Parathyroid adenoma (tissue), 2 donors: ENCODE results near the gene GALNT10.
A peak's percentile ranks its signal among the peaks of the same experiment; 100 is the strongest.

Experiments
- H2AFZ ChIP-seq: fragments of 300-600 bp; sonication (generic); one replicate; pipeline ENCODE4 v1.7.0; 2017; ENCODE audit warnings: antibody characterized with exemption, mild to moderate bottlenecking
- H3K27ac ChIP-seq: fragments of 300-600 bp; sonication (generic); one replicate; pipeline ENCODE4 v1.7.0; 2017
- H3K27me3 ChIP-seq: fragments of 300-600 bp; sonication (generic); one replicate; pipeline ENCODE4 v1.7.0; 2017; ENCODE audit warnings: low read length; ENCODE audit not compliant: control insufficient read depth, insufficient read depth
- H3K36me3 ChIP-seq: fragments of 300-600 bp; sonication (generic); one replicate; pipeline ENCODE4 v1.7.0; 2017; ENCODE audit warnings: low read length; ENCODE audit not compliant: control insufficient read depth, insufficient read depth
- H3K4me1 ChIP-seq: fragments of 300-600 bp; sonication (generic); one replicate; pipeline ENCODE4 v1.7.0; 2017; ENCODE audit warnings: control low read depth
- H3K4me2 ChIP-seq: fragments of 300-600 bp; sonication (generic); one replicate; pipeline ENCODE4 v1.7.0; 2017; ENCODE audit warnings: low read length
- H3K4me3 ChIP-seq: fragments of 300-600 bp; sonication (generic); one replicate; pipeline ENCODE4 v1.7.0; 2017; ENCODE audit warnings: low read depth, low read length
- H3K79me2 ChIP-seq: fragments of 300-600 bp; sonication (generic); one replicate; pipeline ENCODE4 v1.7.0; 2017; ENCODE audit warnings: control low read depth
- H3K9ac ChIP-seq: fragments of 300-600 bp; sonication (generic); one replicate; pipeline ENCODE4 v1.7.0; 2017; ENCODE audit warnings: mild to moderate bottlenecking
- H3K9me3 ChIP-seq: fragments of 300-600 bp; sonication (generic); one replicate; pipeline ENCODE4 v1.7.0; 2017; ENCODE audit warnings: low read length; ENCODE audit not compliant: control insufficient read depth
- TF ChIP-seq, protein P1 (sequence below): fragments of 300-600 bp; sonication (generic); IDR thresholded peaks from one replicate; pipeline ENCODE4 v1.7.0; 2017; ENCODE audit warnings: antibody characterized with exemption, mild to moderate bottlenecking
- donor health status: primary hyperparathyroidism.

The GALNT10 gene

DNA sequence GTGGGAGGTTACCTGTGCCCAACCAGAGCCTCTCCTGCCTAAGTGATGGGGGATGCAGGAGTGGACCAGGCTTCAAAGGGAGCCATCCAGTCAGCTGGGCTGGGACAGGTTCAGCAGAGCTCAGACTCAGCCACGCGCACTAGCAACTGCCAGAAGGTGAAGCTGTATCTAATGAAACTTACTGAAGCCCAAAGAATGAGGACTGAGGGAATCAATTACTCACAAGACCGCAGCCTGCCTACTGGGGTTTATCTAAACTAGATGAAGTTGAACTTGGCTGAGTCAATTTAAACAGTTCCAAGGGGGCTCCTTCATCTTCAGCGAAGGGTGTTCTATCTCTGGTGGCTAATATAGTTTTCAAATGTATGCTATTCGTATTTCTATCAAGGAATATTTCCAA is 276.1 kb downstream of the GALNT10 start:
- H3K27me3 ChIP-seq = peaks cover 8% of the 10 kb centered on the region
- no peaks in the 10 kb centered on the region for H3K9me3 ChIP-seq
- TF ChIP-seq, protein P1, sequence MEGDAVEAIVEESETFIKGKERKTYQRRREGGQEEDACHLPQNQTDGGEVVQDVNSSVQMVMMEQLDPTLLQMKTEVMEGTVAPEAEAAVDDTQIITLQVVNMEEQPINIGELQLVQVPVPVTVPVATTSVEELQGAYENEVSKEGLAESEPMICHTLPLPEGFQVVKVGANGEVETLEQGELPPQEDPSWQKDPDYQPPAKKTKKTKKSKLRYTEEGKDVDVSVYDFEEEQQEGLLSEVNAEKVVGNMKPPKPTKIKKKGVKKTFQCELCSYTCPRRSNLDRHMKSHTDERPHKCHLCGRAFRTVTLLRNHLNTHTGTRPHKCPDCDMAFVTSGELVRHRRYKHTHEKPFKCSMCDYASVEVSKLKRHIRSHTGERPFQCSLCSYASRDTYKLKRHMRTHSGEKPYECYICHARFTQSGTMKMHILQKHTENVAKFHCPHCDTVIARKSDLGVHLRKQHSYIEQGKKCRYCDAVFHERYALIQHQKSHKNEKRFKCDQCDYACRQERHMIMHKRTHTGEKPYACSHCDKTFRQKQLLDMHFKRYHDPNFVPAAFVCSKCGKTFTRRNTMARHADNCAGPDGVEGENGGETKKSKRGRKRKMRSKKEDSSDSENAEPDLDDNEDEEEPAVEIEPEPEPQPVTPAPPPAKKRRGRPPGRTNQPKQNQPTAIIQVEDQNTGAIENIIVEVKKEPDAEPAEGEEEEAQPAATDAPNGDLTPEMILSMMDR = no peak
- H3K79me2 ChIP-seq = no peaks in the 10 kb centered on the region
- H2AFZ ChIP-seq = no peak overlapping the region
- H3K9ac ChIP-seq = no peak overlapping the region
- H3K36me3 ChIP-seq = no peaks in the 10 kb centered on the region
- H3K4me2 ChIP-seq = no peak overlapping the region
- no peaks in the 10 kb centered on the region for H3K4me1 ChIP-seq
- no peak overlapping the region for H3K27ac ChIP-seq
- no peak overlapping the region for H3K4me3 ChIP-seq

GRCh38 chr5:154467655-154468354 is 277.3 kb downstream of the GALNT10 start:
- Histone ChIP-seq H3K79me2 (no peaks in the 10 kb centered on the region), H3K9me3 (no peaks in the 10 kb centered on the region), H3K4me2 (no peak overlapping the region), H3K4me3 (no peak overlapping the region), H3K4me1 (no peaks in the 10 kb centered on the region), H3K9ac (no peak overlapping the region), H2AFZ (no peak overlapping the region), H3K27me3 (peaks cover 14% of the 10 kb centered on the region), H3K36me3 (no peaks in the 10 kb centered on the region), H3K27ac (no peak overlapping the region)
- TF ChIP-seq, protein P1 = peak; percentile 93

- H3K27ac ChIP-seq = no peak overlapping the region
- H3K79me2 ChIP-seq = no peaks in the 10 kb centered on the region
- peaks cover 30% of the 10 kb centered on the region for H3K27me3 ChIP-seq
- TF ChIP-seq, protein P1 = no peak
- no peaks in the 10 kb centered on the region for H3K9me3 ChIP-seq
- H3K4me3 ChIP-seq = no peak overlapping the region
- no peak overlapping the region for H3K4me2 ChIP-seq
- H2AFZ ChIP-seq = no peak overlapping the region
- no peaks in the 10 kb centered on the region for H3K4me1 ChIP-seq
- H3K9ac ChIP-seq = no peak overlapping the region
- H3K36me3 ChIP-seq = no peaks in the 10 kb centered on the region
These were observed 279.6 kb downstream of the GALNT10 start for GRCh38 chr5:154470137-154470536.
